Body of pancreas (tissue), 4 donors: ENCODE data around the gene TTYH2. TPM values are rescaled to one million over a fixed set of nuclear protein-coding genes. Genes with fewer than 3 reads are reported as not detected.

Experiments used
- ATAC-seq: fragments of 150-250 bp; one replicate; pipeline ENCODE4 v1.9.1; 2016
- DNase-seq, 4 donors: peaks; one replicate each; pipeline ENCODE4 v3.0.0-alpha.2; 2019
- H3K27ac ChIP-seq, 4 donors: fragments of 200-600 bp; sonication (generic); 1 replicate in 3 of 4; 2 replicates in 1 of 4; pipeline versions ENCODE4 v1.5.1 to v1.6.1; 2016 to 2019; ENCODE audit warnings: mild to moderate bottlenecking in 1 of 4, mixed read lengths in 1 of 4, moderate library complexity in 1 of 4
- H3K27me3 ChIP-seq, 2 donors: fragments of 200-600 bp; sonication (generic); one replicate each; pipeline ENCODE4 v1.6.0; 2016; ENCODE audit warnings: mild to moderate bottlenecking in 1 of 2
- H3K36me3 ChIP-seq, 2 donors: fragments of 200-600 bp; sonication (generic); replicated peaks in 1 of 2; 2 replicates each; pipeline ENCODE4 v1.5.1; 2016; ENCODE audit warnings: low read depth in 2 of 2; ENCODE audit not compliant: insufficient read depth in 1 of 2
- H3K4me1 ChIP-seq: fragments of 200-600 bp; sonication (generic); one replicate; pipeline ENCODE4 v1.6.0; 2016
- H3K4me3 ChIP-seq, 2 donors: fragments of 200-600 bp; sonication (generic); 1 replicate in 1 of 2; 2 replicates in 1 of 2; pipeline ENCODE4 v1.5.1; 2016 to 2019
- H3K9me3 ChIP-seq, 3 donors: fragments of 200-600 bp; sonication (generic); 1 replicate in 2 of 3; 2 replicates in 1 of 3; pipeline ENCODE4 v1.5.1; 2016
- POLR2A ChIP-seq, 3 donors: fragments of 450-650 bp; IDR thresholded peaks; one replicate each; pipeline ENCODE4 v1.6.1; 2016; ENCODE audit warnings: antibody characterized with exemption in 3 of 3, mild to moderate bottlenecking in 2 of 3
- WGBS, 2 donors: methylation state at CpG; one replicate each; pipeline ENCODE4 v1.1.5; 2017; 5-methylcytosine and 5-hydroxymethylcytosine counted together
- intact Hi-C: fragments of 100-400 bp; cut with DNase I; formaldehyde crosslinking; loops from one replicate; pipeline ENCODE4 v1.15.1; 2023
- total RNA-seq, 2 donors: library from RNA; depleted of rRNA; stranded (reverse); fragments of >200 nt; gene quantifications; one replicate each; pipeline ENCODE4 v1.1.0, GENCODE V29; 2016
- TF ChIP-seq, protein P1 (sequence below), 7 experiments: fragments of 450-650 bp in 4 of 7; fragments of 200-600 bp in 3 of 7; sonication (generic) in 3 of 7; IDR thresholded peaks; one replicate each; pipeline ENCODE4 v1.5.1; 2016 to 2019; ENCODE audit warnings: antibody characterized with exemption in 7 of 7

Gene TTYH2
- total RNA-seq, 2 donors from 2014 or later, result 8.0 to 14.8 TPM

DNA sequence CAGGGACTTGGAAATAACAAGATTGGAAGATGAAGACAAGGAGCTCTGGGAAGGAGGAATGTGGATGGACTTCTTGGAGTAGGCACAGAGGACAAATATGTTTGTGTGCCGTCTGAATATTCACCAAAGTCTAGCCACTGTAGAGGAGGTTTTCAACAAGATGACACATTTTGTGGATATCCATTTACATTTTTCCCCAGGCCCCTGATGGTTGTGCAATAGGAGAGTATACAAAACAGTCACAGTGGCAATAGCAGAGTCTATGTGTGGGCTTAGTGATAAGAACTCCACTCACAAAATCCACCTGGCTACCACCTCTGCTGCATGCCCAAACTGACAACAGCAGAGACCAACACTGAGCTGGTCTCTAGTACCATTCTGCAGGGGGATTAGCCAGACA, 42.4 kb upstream of the TTYH2 start:
- WGBS, 2 donors, result 57 to 61% methylated on average over 1 of the region's 1 CpG
- Histone ChIP-seq H3K36me3 (no peaks in the 10 kb centered on the region), H3K27ac (no peak overlapping the region), H3K9me3 (no peaks in the 10 kb centered on the region), H3K27me3 (no peaks in the 10 kb centered on the region), H3K4me1 (no peaks in the 10 kb centered on the region), H3K4me3 (no peak overlapping the region)
- no peak for TF ChIP-seq POLR2A (IDR thresholded peaks at IDR 0.05)
- TF ChIP-seq, protein P1, sequence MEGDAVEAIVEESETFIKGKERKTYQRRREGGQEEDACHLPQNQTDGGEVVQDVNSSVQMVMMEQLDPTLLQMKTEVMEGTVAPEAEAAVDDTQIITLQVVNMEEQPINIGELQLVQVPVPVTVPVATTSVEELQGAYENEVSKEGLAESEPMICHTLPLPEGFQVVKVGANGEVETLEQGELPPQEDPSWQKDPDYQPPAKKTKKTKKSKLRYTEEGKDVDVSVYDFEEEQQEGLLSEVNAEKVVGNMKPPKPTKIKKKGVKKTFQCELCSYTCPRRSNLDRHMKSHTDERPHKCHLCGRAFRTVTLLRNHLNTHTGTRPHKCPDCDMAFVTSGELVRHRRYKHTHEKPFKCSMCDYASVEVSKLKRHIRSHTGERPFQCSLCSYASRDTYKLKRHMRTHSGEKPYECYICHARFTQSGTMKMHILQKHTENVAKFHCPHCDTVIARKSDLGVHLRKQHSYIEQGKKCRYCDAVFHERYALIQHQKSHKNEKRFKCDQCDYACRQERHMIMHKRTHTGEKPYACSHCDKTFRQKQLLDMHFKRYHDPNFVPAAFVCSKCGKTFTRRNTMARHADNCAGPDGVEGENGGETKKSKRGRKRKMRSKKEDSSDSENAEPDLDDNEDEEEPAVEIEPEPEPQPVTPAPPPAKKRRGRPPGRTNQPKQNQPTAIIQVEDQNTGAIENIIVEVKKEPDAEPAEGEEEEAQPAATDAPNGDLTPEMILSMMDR (IDR thresholded peaks at IDR 0.05), result no peak
- DNase-seq (no peak), ATAC-seq (no peak)
- intact Hi-C loops, result no loop called here

DNA sequence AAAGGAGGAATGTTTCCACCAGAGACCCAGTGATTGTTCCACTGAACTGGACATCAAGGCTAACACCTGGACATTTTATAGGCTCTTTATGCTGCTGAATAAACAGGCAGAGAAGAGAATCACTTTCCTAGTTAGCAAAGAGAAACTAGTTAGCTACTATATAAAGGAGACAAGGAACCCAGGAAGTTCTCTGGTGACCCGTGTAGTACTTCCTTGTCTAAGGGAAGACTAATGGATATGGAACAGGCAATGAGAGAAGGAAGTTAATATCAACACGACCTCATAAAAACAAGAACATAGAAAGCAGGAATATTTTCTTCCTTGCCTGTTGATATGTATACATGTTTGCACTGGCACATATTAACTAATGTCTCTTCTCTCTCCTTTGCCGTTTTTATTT, 40.7 kb upstream of the TTYH2 start:
- Histone ChIP-seq H3K9me3 (no peaks in the 10 kb centered on the region), H3K4me3 (no peak overlapping the region), H3K4me1 (no peaks in the 10 kb centered on the region), H3K36me3 (no peaks in the 10 kb centered on the region), H3K27ac (no peak overlapping the region), H3K27me3 (no peaks in the 10 kb centered on the region)
- intact Hi-C loops, result no loop called here
- no peak for TF ChIP-seq POLR2A (IDR thresholded peaks at IDR 0.05)
- TF ChIP-seq, protein P1 (IDR thresholded peaks at IDR 0.05), result no peak
- WGBS, 2 donors, result 14 to 18% methylated on average over 3 of the region's 3 CpGs
- ATAC-seq (no peak), DNase-seq (no peak)

DNA sequence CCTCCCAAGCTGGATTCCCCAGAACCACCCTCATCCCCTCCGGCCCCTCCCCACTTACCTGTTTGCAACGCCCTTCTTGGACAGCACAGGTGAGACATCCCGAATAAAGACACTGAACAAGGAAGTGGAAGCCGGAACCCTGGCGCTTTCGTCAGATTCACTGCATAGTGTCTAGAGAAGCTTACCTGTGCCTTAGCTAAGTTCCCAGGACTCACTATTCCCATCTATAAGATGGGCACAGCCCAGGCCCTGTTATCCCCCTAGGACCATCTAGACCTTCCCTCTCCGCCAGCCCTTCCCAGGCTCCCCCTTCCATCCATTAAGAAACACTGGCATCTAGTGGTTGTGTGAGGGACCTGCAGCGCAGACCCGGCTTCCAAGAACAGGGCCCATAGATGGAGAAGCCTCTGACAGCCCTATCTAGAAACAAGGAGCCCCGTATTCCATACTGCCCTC, 36.8 kb upstream of the TTYH2 start:
- H3K36me3 ChIP-seq, result no peaks in the 10 kb centered on the region
- H3K4me1 ChIP-seq, result no peaks in the 10 kb centered on the region
- DNase-seq (peak; percentile 59 to 72 (median 64)), ATAC-seq (peak; percentile 77)
- H3K9me3 ChIP-seq, result no peaks in the 10 kb centered on the region
- H3K4me3 ChIP-seq, result no peak overlapping the region
- intact Hi-C loops, result loop anchor here (5.0 kb wide), 1 partner anchor 744 kb away; no protein-coding TSS in a partner anchor
- TF ChIP-seq, protein P1 (IDR thresholded peaks at IDR 0.05), result peak; percentile 56 to 77 (median 74)
- no peak for TF ChIP-seq POLR2A (IDR thresholded peaks at IDR 0.05)
- 30 to 38% methylated on average over 9 to 10 of the region's 10 CpGs for WGBS, 2 donors
- no peaks in the 10 kb centered on the region for H3K27me3 ChIP-seq
- H3K27ac ChIP-seq, result no peak overlapping the region

DNA sequence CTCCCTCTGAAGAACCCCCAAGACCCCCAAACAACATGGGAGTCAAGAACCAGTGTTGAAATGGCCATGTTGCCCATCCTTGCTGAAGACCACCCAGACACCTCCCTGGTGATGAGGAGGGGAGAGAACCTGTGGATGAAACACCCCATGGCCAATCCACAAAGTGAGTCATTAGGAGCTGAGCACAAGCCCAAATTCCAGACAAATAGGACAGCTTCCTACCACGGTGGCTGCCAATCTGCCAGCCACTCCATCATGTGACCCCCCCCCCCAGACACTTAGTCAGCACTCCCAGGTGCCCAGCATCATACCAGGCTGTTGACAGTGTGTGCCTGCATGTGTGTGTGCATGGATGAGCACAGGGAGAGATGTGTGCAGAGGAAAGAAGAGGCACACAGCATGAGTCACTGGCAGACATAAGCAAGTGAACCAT, 36.3 kb upstream of the TTYH2 start:
- 0% methylated on average over 1 of the region's 1 CpG for WGBS, 2 donors
- Histone ChIP-seq H3K4me1 (no peaks in the 10 kb centered on the region), H3K4me3 (no peak overlapping the region), H3K9me3 (no peaks in the 10 kb centered on the region), H3K36me3 (no peaks in the 10 kb centered on the region), H3K27ac (no peak overlapping the region), H3K27me3 (no peaks in the 10 kb centered on the region)
- intact Hi-C loops, result loop anchor here (5.0 kb wide), 1 partner anchor 745 kb away; no protein-coding TSS in a partner anchor
- TF ChIP-seq, protein P1 (IDR thresholded peaks at IDR 0.05), result no peak
- no peak for TF ChIP-seq POLR2A (IDR thresholded peaks at IDR 0.05)
- ATAC-seq (no peak), DNase-seq (no peak)

DNA sequence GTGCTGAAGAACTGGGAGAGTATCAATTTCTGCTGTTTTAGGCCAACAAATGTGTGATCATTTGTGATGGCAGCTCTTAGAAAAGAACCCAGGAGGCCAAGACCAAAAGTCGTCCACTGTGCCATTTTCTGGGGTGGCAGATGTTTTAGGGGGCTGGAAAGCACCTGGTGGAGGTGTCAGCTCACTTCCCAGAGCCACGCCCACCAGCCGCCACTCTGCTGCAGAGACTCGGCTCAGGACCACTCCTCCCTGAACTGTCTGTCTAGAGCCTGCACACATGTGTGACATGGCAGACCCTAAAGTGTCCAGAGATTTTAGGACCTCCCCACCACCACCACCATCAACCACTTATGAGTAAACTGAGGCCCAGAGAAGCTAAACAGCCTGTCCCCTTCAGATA, 33.8 kb upstream of the TTYH2 start:
- intact Hi-C loops, result loop anchor here (5.0 kb wide), 1 partner anchor 747 kb away; no protein-coding TSS in a partner anchor
- Histone ChIP-seq H3K27me3 (no peaks in the 10 kb centered on the region), H3K9me3 (no peaks in the 10 kb centered on the region), H3K36me3 (no peaks in the 10 kb centered on the region), H3K4me1 (no peaks in the 10 kb centered on the region), H3K4me3 (no peak overlapping the region), H3K27ac (no peak overlapping the region)
- no peak for DNase-seq
- TF ChIP-seq, protein P1 (IDR thresholded peaks at IDR 0.05), result no peak
- TF ChIP-seq POLR2A (IDR thresholded peaks at IDR 0.05), result no peak
- ATAC-seq, result no peak
- 61 to 65% methylated on average over 4 of the region's 4 CpGs for WGBS, 2 donors
